GM18526 (cell line): Measurements from ENCODE around the gene RBPMS2.

Experiments
- POLR2A ChIP-seq: IDR thresholded peaks from 3 replicates; pipeline ENCODE4 v1.6.1; 2011; ENCODE audit not compliant: insufficient read length; ENCODE audit errors: extremely low read depth

Gene RBPMS2

DNA sequence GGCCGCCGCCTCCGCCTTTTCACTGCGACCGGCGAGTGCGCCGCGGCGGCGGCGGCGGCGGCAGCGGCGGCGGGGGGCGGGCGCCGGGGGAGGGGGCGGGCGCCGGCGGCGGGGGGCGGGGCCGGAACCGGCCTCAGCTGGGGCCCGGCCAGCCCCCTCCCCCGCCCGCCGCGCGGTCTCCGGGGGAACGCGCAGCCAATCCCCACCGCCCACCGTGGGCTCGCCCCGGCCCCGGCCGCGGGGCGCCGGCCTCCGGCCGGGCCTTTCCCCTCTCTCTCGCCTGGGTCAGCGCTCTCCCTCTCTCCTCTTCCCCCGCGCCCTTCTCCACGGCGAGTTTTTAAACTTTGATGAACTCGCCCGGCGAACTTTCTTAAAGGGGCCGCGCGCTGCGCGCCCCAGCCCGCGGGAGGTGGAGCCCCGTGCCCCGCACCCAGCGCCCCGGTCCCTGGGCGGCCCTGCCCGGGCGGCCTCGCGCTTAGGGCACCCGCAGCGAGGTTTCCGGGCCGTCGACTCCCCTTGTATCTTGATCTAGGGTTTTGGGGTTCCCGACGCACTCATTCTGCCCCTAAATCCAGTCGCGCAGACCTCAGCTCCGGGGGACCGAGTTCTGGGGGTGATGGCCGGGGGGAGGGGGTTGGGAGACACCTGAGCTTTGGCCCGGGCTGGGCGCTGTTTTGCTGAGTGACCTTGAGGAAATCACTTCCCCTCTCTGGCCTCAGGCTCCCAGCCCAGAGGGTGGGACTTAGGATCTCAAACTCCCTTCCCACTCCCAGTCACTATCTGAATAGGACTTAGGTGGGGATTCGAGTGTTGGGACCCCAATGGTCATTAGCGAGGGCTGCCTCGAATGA is at the start of gene RBPMS2:
Gene RBPMS2, minus strand, starts transcription at position 39 of the 851 bp plus-strand sequence. CDS start 270 bp downstream, outside the sequence.
- TF ChIP-seq POLR2A, result no peak

DNA sequence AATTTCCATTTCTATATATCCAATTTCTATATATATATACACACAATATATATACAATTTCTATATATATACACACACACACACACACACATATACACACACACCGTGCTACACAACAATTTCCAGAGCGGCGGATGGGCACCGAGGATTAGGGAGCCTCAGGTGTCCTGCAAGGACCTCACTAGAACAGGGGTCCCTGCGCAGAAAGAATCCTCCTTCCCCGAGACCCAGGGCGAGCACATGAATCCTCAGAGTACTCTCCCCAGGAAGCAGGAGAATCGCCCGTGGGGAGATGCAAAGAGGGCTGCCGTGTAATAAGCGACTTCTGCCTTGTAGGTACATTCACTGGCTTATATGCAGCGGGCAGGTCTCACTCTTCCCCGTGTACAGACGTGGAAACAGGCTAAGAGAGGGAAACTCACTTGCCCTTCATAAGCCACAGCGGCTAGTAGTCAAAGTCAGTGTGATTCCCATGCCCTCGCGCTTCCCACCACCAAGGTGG is 49.6 kb upstream of the RBPMS2 start:
- TF ChIP-seq POLR2A, result no peak

DNA sequence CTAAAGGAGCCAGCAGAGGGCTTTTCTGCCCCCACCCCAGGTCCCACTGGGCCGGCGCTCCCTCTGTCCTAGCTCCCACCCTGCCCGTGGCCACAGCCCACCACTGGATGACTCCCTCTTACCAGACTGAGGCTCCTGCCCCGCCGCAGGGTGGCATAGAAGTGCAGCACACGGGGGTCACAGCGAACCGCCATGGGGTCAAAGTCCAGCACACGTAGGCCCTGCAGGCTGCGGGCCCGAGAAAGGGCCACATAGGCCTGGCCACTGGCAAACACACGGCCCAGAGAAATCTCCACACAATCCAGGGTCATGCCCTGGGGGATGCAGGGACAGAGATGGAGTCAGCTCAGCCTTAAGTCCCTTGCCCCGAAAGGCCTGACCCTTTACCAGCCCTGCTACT is 41.1 kb upstream of the RBPMS2 start:
- no peak for TF ChIP-seq POLR2A

DNA sequence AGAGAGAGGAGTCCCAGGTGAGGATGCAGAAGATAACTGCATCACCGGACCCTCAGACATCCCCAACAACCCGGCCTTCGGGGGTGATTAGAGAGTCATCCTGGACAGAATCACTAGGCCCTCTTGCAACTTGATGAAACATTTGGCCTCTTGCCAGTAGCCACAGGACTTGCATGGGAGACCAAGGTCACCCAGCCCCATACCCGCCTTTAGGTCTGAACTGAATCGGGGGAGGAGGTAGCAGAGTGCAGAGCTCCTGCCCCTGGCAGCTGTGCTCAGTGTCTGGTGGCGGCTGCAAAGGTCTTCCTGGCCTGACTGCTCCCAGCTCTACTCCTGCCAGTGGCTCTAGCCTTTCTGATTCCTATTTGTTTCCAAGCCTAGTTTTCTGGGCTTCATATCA is 37.7 kb upstream of the RBPMS2 start:
- TF ChIP-seq POLR2A, result no peak

DNA sequence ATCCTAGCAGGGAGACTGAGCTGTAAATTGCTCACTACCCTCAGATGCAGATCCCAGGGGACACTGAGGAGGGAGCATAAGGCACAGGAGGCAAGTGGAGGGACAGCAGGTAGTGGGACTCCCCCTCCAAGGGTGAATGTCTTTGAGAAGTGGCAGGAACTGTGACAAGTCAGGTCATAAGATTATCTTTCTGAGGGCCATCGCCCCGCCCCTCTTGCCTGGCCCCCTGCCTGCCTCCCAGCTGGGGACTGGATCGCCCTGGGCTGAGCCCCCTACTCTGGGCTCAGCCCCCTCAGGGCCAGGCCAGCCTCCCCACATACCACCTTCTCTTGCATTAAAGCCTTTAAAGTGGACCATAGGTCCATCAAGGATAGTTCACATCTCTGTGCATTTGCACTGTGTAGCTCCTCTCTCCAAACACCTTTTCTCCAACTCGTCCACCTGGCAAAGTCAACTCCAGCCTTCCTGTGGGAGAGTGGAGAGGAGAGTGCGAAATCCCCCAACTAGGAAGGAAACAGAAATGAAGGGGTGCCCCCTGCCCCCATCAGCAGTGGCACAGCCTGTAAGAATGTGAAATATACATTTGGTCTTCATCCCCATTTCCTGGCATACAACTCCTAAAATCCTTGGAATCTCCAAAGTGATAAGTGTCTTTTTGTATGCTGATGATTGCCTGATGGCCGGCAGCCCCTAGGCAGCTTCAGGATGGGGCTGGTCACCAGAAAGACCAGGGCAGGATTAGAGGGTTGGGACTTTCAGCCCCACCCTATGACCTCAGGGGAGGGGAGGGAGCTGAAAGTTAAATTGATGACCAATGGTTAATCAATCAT is 35.3 kb upstream of the RBPMS2 start:
- TF ChIP-seq POLR2A, result no peak

DNA sequence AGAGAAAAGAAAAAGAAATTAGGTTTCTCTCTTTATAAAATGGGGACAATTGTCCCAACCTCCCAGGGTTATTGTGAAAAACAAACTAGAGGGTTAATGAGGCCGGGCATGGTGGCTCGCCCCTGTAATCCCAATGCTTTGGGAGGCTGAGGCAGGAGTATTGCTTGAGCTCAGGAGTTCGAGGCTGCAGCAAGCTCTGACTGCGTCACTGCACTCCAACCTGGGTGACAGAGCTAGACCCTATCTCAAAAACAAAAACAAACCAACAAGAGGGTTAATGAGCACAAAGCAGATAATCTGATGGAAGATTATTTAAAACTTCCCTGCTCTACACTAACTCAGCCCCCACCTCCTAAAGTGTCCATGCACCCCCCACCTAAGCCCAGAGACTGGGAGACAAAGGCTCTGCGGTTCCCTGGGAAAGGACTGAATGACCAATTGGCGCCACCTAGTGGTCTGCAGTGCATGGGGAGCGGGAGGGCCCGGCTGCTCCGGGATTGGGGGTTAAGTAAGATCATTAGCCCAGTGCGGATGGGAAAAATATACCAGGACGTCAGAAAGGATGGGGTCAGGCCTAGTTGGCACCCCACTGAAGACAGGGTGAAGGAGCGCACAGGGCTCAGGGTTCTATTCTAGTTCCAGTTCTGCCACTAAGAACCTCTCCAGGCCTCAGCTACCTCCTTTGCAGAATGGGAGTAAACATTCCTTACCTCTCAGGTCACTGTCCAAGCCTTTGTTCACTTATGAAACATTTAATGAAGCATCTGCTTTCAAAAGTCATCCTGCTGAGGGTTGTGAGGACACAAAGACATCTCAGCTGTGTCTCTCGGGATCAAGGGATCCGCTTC is 34.5 kb upstream of the RBPMS2 start:
- no peak for TF ChIP-seq POLR2A

DNA sequence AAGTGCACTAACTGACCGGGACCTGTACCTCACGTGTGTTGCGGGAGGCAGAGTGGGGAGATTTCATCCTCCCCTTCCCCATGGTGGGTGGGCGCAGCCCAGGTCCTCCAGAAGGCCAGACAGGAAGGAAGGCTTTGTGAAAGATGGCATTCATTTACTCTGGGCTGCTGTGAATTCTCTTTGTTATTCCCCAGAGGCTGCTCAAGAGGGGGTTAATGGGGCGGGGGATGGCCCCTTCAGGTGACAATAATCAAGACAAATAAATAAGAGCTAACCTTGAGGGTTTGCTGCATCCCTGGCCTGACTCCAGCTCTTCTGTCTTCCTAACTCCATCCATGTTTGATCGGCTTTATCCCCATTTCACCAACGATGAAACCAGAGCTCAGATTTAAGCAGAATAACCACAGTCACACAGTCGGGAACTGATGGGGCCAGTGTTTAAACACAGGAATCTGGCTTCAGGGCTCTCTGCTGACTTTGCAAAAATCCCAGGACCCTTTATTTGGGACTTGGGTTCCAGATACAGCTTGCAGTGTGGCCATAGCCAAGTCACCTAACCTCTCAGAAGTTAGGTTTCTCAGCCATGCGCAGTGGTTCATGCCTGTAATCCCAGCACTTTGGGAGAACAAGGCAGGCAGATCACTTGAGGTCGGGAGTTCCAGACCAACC is 33.5 kb upstream of the RBPMS2 start:
- no peak for TF ChIP-seq POLR2A

DNA sequence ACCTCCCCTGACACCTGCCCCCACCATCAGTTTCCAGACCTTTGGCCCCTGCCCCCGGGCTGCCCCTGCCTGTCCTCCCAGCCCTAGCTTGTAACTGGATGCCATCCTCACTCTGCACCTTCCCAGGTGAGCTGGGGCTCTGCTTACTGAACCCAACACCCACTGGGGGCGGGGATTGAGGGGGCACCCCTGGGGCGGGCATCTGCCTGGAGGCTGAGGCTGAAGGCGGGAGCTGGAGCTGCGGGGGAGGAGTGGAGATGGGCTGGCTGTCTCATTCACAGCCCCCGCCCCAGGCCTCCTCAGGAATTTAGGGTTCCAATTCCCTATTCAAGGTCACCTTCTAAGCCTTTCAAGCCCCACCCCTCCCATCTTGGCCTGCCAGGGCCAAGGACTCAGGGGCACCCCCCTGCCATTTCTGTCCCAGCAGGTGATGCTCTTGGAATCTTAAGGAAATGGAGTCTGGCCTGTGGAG is 32.4 kb upstream of the RBPMS2 start:
- TF ChIP-seq POLR2A, result no peak

DNA sequence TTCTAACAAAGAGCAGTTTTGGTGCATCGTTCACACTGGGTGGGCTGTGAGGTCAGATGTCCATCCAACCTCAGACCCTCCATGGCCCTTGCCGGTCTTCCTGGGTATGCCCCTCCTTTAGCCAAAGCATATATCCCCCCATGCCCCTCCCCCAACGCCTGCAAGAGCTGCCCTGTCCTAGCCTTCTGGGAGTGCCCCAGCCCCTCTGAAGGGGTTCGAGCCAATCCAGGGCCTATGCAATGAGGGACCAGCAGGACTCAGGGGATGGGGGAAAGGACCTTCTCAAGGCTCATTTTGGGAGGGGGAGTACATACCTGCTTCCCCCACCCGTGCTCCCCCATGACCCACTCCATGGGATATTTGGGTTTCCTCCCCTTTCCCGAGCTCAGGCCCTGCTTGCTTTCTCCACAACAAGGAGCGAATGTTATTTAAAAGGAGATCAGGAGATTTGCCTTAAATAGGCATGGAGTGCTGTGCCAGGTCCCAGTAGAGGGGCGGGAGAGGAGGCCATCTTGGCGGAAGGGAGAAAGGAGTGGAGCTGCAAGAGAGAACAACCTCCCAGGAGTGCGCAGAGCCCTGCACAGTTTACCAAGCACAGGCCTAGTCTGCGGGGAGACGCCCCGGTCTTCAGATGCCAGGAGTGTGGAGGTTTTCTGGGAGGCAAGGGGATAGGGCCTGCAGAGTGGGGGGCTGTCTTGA is 31.8 kb upstream of the RBPMS2 start:
- TF ChIP-seq POLR2A, result no peak

DNA sequence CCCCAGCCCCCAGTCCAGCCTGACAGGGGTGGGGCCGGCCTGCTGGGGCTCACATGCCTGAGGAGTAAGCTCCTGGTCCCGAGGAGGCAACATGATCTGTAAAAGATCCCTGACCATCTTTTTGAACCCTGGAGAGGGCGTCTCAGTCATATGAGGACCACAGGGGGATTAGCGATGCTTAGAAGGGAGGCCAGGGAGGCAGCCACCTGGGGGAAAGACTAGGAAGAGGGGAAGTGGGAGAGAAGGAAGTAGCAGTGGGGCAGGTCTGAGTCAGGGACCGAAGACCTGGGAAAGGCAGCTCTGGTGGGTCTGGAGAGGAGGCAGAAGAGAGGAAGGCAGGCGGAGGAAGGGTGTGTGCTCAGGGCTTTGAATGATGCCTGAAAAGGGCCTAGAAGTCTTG is 31.1 kb upstream of the RBPMS2 start:
- no peak for TF ChIP-seq POLR2A

DNA sequence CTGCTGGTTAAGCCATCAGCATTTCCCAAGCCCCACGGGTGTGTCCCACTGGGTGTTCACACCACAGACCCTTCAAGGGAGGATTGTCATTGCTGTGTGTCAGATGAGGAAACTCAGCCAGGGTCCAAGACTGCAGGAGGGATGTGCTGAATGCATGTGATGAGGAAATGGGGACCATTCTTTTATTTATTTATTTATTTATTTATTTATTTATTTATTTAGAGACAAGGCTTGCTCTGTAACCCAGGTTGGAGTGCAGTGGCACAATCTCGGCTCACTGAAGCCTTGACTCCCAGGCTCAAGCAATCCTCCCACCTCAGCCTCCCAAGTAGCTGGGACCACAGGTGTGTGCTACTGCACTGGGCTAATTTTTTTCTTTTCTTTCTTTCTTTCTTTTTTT is 29.2 kb upstream of the RBPMS2 start:
- TF ChIP-seq POLR2A, result no peak

DNA sequence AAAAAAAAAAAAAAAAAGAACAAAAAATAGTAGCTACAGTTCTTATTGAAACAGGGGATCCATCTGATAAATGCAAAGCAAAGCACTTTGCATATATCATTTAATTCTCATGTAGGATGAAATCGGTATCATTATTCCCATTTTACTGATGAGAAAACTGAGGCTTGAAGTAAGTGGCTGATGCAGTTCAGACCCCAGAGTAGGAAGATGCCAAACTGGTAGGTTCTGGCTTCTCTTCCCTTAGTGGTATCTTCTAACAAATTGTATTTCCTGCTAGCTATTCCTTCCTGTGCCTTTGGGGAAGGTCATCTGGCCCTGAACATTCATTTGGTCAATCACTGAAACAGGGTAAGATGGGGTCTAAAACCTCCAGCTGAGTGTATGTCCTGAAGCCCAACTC is 28.1 kb upstream of the RBPMS2 start:
- TF ChIP-seq POLR2A, result no peak

DNA sequence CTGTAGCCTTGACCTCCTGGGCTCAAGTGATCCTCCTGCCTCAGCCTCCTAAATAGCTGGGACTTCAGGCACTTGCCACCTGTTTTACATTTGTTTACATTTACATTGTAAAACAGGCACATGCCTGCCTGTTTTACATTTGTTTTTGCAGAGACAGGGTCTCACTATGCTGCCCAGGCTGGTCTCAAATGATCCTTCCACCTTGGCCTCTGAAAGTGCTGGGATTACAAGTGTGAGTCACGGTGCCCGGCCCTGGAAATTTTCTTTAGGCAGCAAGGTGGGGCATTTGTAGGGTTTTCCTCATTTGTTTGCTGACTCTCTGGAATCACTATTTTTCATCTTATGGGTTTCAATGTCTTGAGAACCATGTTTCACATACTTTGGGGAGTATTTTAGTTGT is 25.1 kb upstream of the RBPMS2 start:
- TF ChIP-seq POLR2A, result no peak

DNA sequence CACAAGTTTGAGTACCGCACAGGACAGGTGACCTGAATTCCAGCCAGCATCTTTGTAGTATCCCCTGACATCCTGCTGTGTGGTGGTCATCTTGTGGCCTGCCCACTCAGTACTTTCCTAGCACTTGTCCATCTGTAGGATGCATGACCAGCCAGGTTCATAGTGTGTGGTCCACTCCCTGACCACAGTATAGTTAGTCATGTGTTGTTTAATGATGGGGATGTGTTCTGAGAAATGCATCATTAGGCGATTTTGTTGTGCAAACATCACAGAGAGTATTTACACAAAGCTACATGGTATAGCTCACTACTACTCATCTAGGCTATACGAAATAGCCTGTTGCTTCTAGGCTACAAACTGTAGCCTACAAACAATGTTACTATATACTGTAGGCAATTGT is 16.9 kb upstream of the RBPMS2 start:
- TF ChIP-seq POLR2A, result no peak
